Keratinocyte (primary cell): Measurements from ENCODE around the gene USF3.

ENCODE experiments used
- CTCF ChIP-seq, 3 experiments: IDR thresholded peaks in 1 of 3; conservative IDR thresholded peaks in 1 of 3; optimal IDR thresholded peaks in 1 of 3; 2 replicates in 2 of 3; 3 replicates in 1 of 3; pipeline versions ENCODE3 to v1.5.1; 2011; ENCODE audit warnings: low read length in 3 of 3, mild to moderate bottlenecking in 3 of 3, moderate library complexity in 2 of 3, control low read depth in 1 of 3, inconsistent platforms in 1 of 3; ENCODE audit not compliant: insufficient read depth in 2 of 3; ENCODE audit errors: extremely low read depth in 1 of 3
- EZH2 ChIP-seq: IDR thresholded peaks from one replicate; pipeline ENCODE4 v1.6.1; 2012; ENCODE audit warnings: inconsistent platforms, mild to moderate bottlenecking, low read length, moderate library complexity

GRCh38 chr3:113663324-113663750 is 33.1 kb downstream of the USF3 start:
- TF ChIP-seq CTCF (optimal IDR thresholded peaks at IDR 0.05 in 1 of 3, IDR thresholded peaks at IDR 0.05 in 1 of 3, conservative IDR thresholded peaks at IDR 0.05 in 1 of 3; ENCODE audit: extremely low read depth in 1 of 3, insufficient read depth in 2 of 3, low read length in 3 of 3) (no peak), EZH2 (no peak)
